Epithelial cell of proximal tubule (primary cell): ENCODE results near the gene GLI3. TPM values are rescaled to one million over a fixed set of nuclear protein-coding genes. Genes with fewer than 3 reads are reported as not detected.
A peak's percentile ranks its signal among the peaks of the same experiment; 100 is the strongest.

Source experiments
- DNase-seq: peaks from one replicate; pipeline ENCODE4 v3.0.0-alpha.2; 2011; ENCODE audit warnings: low read depth
- H3K4me3 ChIP-seq: 2 replicates; pipeline ENCODE4 v1.5.1; 2011; ENCODE audit warnings: low read depth, mild to moderate bottlenecking, low read length
- CTCF ChIP-seq: conservative IDR thresholded peaks from 2 replicates; pipeline ENCODE4 v1.5.1; 2012; ENCODE audit warnings: low read depth, mild to moderate bottlenecking, low read length
- total RNA-seq: library from RNA; depleted of rRNA; stranded (reverse); fragments of >200 nt; gene quantifications from 2 replicates; pipeline ENCODE4 v1.2.3, GENCODE V29; 2015

The GLI3 gene
- total RNA-seq, 1 donor from 2014 or later = 2.6 TPM

- no peak for DNase-seq
- no peak for TF ChIP-seq CTCF
- no peak overlapping the region for H3K4me3 ChIP-seq
These were observed 137.9 kb downstream of the GLI3 start for GRCh38 chr7:42099066-42099465.

DNA sequence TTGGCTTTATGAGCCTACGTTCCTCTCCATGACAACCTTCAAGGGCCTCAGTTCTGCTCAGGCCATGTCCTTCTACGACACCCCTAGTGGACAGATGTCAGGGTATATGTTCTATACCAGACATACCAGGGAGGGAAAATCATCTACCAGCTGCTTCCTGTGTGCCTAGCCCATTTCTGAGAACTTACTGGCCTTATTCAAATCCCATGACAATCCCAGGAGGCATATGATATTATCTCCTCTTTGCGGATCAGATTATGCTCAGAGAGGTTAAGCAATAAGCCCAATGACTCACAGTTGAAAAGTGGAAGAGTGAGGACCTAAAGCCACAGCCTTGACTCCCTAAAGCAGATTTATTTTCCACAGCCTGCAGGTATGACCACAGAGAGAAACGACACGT lies 139.3 kb downstream of the GLI3 start:
- no peak overlapping the region for H3K4me3 ChIP-seq
- peak; percentile 18 for TF ChIP-seq CTCF
- DNase-seq = no peak

DNA sequence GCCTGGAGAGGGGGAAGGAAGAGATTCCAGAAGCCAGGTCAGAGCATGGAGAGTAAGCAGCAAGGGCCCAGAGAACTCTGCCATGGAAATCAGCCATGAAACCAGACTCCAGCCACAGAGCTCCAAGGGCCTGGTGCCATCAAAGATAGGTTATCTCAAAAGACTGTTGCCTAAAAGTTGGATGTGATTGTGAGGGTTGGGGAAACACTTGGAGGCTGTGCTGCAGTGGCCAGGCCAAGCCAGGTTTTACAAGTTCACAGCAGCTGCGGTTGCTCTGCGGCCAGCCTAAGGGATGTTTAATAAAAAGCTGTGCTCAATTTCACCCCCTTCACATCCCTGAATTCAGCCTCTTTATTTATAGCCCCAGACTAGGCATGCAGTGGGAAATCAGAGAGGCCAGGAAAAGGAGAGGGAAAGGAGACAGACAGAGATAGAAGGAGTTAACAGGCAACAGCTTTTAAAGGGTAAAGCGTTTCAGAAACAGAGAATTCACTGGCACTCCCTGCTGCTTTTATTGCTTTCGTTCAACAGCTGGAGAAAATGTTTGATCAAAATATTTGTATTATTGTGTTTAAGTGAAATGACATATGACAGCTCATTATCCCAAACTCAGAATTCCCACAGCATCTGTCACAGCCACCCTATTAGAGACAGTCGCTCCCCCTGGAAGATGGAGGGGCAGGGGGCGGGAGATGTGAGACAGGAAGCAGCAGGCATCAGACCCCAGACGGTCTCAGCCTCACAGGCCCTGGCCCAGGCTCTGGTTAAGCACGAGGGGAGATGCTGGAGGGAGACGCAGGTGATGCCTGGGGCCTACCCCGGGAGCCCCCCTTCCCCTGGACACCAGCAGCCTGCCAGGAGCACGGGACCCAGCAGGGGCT lies 140.1 kb downstream of the GLI3 start:
- TF ChIP-seq CTCF = no peak
- no peak for DNase-seq
- H3K4me3 ChIP-seq = no peak overlapping the region

- no peak overlapping the region for H3K4me3 ChIP-seq
- TF ChIP-seq CTCF = no peak
- DNase-seq = no peak
These were observed 140.7 kb downstream of the GLI3 start for GRCh38 chr7:42096268-42096667.

DNA sequence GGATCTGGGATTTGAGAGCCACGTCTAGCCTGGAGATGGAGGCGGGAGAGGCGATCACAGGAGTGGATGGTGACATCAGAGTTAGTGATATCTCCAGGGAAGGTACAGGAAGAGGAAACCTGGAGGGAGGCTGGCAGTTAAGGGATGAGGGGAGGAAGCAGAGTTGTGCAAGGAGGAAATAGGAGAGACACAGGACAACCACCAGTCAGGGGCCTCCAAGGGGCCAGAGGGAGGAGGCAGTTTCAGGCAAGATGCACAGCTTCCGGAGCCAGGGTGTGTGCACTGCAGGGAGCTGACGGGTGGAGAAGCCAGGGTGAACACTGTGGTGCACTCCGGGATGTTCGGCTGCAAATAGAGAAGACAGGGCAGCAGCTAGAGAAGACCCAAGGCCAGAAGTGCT lies 141.2 kb downstream of the GLI3 start:
- no peak overlapping the region for H3K4me3 ChIP-seq
- TF ChIP-seq CTCF = no peak
- no peak for DNase-seq

DNA sequence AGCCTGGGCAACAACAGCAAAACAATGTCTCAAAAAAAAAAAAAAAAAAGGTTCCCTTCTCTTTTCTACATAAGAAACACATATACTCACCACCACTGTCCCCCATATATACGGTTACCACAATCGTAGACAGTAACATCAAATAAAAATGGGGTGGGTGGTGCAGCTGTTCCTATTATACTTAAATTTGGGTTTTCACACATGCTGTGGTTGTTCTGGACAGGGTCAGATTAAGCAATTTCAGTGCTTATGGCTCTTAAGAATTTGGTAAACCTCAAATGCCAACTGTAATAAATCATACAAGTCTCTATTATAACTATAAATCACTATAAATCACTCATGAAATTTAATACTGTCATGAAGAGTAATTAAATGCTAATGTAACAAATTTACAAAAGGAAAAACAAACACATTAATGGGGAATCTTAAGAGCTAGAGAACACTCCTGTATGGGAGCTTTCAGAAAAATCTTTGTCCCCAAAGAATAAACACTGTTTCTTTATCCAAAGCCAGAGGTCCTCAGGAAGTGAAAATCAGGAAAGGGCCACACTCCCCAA lies 143.6 kb downstream of the GLI3 start:
- H3K4me3 ChIP-seq = no peak overlapping the region
- no peak for TF ChIP-seq CTCF
- DNase-seq = no peak
